Kidney glomerular epithelial cell (primary cell): ENCODE measurements around the gene IDS.
"Not testable (repeated sequence)": the region's sequence is repeated elsewhere in the genome, so short reads cannot be mapped to it uniquely, and the experiment has no call there.

ENCODE experiments used
- DNase-seq: peaks from one replicate; lab custom pipeline; 2025; lab: John Stamatoyannopoulos, UW

IDS gene, protein sequence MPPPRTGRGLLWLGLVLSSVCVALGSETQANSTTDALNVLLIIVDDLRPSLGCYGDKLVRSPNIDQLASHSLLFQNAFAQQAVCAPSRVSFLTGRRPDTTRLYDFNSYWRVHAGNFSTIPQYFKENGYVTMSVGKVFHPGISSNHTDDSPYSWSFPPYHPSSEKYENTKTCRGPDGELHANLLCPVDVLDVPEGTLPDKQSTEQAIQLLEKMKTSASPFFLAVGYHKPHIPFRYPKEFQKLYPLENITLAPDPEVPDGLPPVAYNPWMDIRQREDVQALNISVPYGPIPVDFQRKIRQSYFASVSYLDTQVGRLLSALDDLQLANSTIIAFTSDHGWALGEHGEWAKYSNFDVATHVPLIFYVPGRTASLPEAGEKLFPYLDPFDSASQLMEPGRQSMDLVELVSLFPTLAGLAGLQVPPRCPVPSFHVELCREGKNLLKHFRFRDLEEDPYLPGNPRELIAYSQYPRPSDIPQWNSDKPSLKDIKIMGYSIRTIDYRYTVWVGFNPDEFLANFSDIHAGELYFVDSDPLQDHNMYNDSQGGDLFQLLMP

DNA sequence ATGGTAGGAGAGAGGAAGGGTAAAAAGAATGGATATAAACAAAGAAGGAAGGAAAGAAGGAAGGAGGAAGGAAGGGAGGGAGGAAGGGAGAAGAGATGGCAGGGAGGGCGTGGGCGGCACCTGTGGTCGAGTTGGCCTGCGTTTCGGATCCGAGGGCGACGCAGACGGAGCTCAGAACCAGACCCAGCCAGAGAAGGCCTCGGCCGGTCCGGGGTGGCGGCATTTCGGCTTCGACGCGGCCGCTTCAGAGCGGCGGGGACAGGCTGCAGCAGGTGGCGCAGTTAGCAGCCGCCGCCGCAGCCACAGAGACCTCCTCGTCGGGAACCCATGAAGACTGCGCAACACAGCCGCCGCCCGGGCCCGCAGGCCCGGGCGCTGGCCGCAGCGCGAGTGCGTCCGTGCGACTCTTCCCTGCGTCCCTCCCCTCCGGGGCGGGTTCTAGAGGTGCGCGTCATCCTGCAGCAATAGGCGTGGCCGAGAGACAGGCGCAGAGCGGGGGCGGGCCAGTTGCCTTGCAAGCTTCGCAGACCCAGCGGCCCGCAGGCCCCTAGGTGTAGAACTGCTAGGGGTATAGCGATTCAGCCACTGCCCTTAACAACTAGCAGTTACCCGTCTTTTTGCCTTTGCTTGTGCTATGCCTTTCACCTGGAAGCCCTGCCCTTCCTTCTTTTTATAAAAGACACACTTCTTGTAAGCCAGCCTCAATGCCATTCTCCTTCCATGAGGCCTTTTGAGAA lies at the start of gene IDS:
IDS (minus strand) TSS at position 392 of the 737 bp plus-strand sequence; CDS start at position 223, 169 bp downstream.
- peak; percentile 48 for DNase-seq

DNA sequence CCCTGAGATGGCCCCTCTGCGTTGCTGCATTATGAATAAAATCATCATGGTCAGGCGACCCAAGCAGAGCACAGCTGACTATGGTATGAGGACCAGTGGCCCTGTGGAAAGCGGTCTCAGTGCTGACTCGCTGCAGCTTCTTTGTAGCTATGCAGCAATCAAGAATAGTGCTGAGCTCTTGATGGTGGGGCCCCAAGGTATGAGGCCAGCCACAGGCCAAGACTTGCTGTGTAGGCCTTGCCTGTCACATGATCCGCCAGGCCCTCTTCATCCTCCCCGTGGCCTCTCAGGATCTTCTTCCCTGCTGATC lies 46.8 kb upstream of the IDS start:
- not testable (repeated sequence) for DNase-seq

DNA sequence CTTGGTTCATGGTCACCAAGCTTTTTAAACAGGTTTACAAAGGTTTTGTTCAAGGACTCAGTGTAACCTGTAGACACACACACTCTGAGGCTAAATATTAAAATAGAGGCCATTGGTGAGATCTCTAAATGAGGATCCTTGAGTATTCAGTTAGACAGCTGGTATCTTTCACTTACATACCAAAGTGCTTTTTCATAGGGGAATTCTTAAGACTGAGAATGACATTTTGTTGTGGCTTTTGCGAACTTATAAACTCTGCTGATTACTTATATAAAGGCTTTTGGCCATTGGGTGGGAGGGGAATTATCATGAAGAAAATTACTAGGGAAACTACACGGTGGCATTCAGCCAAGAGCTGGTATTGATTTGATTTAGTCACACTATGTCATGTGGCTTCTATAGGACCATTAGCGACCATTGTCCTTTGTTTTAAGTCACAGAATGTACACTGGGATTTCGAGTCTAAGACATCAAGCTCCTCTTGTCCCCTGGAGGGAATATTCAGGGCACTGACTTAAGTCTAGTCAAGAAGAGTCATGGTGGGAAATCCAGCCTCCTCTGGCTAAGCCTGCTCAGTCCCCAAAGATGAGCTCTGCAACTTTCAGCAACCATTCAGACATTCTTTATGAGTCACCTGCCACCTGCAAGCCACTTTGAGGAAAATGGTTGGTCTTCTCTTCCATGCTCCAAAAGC lies 46.3 kb upstream of the IDS start:
- not testable (repeated sequence) for DNase-seq

DNA sequence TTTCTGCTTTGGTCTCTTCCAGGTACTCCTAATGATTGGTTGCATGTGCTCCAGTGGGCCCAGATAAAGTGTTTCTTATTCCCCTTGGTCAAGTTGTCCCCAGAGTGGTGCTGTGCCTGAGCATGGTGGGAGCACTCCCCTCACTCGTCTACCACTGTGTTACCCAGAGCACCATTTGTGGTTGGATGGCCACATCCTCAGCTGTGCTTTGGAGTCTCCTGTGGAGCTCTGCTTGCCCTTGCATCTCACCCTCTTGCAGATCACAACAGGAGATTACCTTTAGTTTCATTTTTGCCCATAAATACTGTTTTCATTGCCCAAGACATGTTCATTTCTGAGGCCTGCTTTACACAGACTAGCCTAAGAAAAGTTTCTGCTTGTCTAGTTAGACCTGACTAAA lies 45.3 kb upstream of the IDS start:
- DNase-seq: not testable (repeated sequence)

DNA sequence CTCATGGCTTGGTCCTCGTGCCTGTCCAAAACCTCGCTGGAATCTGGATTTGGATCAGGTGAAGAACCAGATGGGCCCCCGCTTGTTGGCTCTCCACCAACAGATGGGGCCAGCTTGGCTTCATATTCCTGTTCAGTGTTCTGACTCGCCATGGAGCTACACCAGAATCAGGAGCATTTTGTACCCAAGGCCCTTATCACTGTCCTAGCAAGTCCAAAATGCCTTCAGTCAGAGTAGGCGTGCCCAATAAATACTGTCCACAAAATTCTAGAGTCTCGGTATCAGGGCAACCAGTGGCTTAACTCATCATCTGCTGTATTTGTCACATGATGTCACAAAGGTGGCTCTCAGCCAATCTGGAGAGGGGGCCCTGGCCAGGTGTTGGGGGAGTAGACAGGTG lies 44.6 kb upstream of the IDS start, which contains the start of gene HSFX3:
HSFX3 (minus strand) TSS at position 224 of the 400 bp plus-strand sequence; CDS start at position 152, 72 bp downstream.
- DNase-seq: not testable (repeated sequence)

DNA sequence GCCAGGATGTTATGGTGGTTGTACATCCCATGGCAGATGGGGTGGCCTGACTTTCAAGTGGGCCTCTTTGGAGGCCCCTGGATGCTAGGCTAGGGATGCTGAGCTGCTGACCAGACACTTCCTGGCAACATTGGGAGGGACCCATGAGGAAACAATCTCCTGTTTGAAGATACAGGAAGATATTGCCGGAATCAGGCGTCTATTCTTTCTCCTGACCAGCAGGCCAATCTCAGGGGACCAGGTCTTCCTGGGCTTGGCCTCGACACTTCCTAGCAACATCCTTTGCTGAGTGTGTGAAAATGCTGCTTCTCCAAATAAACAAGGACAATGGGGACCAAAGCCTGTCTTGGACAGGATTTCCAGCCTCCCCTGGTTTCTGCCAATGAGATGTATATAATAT lies 42.7 kb upstream of the IDS start:
- DNase-seq: not testable (repeated sequence)

DNA sequence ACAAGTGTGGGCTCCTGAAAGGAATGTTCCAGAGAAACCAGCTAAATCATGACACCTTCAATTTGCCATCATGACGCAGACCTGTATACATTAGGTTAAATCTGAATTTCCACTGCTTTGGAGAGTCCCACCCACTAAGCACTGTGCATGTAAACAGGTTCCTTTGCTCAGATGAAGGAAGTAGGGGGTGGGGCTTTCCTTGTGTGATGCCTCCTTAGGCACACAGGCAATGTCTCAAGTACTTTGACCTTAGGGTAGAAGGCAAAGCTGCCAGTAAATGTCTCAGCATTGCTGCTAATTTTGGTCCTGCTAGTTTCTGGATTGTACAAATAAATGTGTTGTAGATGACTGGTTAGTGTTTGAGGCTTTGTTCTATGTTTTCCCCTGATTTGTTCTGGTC lies 41.9 kb upstream of the IDS start:
- DNase-seq: not testable (repeated sequence)

DNA sequence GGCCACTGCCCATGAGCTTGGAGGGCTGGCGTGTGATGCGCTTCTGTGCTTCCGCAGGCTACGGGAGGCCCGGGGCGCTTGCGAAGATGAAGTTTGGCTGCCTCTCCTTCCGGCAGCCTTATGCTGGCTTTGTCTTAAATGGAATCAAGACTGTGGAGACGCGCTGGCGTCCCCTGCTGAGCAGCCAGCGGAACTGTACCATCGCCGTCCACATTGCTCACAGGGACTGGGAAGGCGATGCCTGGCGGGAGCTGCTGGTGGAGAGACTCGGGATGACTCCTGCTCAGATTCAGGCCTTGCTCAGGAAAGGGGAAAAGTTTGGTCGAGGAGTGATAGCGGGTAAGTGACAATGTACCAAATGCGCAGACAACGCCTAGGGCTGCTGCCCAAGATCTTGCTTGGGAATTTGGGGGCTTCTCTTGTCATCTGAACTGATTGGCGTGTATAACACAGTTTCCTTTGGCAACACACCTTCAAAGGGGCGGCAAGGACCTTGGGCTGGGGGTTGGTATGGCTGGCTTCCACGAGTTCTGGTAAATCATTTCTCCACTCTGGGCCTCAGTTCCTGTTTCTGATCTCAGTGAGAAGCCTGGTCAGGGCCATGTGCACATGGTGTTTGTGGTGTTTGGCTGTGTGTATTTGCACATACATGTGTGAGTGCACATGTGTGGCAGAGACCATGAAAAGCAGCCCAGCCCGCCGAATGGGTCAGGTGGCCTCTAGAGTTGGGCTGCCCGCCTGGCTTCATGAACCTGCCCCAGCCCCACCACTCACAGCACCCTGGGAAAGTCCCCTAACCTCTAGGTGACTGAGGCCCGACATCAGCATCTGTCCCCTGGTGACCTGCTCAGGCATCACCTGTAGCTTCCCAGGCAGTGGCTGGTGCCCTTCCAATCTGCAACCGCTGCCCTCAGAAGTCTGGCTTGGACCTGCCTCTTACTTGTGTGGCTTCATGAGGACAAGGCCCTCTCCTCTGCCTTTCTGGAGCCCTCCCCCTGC lies 40.7 kb upstream of the IDS start:
- DNase-seq: not testable (repeated sequence)

DNA sequence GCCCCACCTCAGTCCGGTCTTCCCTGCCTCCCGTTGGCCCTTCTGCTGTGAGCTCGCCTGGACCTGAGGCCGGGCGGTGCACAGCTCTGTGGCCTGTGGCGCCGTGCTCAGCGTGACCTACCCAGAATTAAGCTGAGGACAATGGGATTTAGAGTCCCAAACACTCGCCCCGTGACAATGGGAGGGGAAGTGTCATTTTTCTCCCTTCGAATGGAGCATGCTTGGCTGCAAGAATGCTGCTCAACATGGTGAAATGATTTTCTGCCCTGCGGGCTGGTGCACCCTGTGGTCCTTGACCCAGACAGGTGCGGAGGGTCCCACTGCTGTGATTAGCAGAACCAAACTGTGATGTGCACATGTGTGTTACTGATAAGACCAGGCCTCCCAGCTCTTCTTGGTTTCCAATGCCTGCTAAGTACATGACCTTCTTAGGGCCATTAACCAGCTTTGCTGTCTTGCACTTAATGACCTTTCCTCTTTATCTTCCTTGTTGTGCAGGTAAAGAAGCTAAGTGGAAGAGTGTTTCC lies 36.5 kb upstream of the IDS start:
- no peak for DNase-seq

DNA sequence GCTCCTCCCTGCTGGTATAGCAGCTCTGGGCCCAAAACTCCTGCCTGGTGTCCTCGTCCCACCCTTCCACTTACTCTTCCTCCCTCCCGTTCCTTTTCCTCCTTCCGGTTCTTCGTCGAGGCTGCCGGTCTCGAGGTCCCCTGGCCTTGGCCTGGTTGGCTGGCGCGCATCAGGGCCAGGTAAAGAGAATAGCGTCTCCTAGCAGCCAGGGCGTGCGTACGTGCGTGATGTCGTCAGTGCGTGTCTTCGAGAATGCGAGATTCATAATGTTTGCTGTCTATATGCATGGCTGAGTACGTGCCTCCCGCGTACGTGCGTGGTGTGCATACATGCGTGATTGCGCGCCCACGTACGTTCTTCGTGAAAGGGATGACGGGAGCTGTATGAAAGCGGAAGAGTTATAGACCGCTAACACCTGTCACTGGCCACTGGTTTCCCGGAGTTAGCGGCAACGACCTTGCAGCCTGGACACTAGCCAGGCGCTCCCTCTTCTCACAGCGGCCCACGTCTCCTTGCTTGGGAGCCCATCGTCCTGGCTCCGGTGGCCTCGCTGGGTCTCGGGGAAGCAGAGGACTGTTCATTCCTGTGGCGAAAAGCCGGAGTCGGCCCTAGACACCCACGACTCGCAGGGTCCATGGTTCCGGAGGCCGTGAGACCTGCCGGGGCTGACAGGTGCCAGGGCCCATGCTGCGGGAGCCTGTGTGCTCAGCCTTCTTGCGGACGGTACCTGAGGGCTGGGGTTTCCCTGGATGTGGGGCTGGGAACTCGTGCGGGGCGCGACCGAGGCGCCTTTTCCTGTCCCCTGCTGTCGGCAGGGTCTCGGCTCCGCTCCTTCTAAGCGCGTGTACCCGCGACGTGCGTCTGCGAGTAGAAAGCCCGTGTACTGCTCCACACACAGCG lies 35.8 kb upstream of the IDS start, which contains the start of gene EOLA1:
EOLA1 (plus strand) TSS at position 392 of the 900 bp plus-strand sequence. CDS start 4,619 bp downstream, outside the sequence.
- DNase-seq: peak; percentile 87

DNA sequence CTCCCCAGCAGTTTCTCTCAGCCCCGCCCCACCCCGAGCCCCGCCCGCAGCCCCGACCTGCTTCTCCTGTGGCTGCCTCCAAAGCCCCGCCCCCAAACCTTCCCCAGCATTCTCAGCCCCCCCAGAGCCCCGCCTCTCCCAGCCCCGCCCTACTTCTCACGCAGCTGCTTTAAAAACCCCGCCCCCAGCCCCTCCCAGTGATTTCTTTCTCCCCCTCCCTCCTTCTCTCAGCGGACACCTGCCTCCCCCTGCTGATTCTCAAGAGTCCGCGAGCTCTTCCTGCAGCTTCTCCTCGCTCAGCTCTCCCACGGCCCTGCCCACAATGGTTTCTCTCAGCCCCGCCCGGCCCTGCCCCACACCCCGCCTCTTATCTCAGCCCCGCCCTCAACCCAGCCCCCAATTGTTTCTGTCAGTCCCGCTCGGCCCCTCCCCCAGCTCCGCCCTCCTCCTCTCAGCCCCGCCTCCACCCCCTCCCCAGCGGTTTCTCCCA lies 35.1 kb upstream of the IDS start:
- peak; percentile 87 for DNase-seq

DNA sequence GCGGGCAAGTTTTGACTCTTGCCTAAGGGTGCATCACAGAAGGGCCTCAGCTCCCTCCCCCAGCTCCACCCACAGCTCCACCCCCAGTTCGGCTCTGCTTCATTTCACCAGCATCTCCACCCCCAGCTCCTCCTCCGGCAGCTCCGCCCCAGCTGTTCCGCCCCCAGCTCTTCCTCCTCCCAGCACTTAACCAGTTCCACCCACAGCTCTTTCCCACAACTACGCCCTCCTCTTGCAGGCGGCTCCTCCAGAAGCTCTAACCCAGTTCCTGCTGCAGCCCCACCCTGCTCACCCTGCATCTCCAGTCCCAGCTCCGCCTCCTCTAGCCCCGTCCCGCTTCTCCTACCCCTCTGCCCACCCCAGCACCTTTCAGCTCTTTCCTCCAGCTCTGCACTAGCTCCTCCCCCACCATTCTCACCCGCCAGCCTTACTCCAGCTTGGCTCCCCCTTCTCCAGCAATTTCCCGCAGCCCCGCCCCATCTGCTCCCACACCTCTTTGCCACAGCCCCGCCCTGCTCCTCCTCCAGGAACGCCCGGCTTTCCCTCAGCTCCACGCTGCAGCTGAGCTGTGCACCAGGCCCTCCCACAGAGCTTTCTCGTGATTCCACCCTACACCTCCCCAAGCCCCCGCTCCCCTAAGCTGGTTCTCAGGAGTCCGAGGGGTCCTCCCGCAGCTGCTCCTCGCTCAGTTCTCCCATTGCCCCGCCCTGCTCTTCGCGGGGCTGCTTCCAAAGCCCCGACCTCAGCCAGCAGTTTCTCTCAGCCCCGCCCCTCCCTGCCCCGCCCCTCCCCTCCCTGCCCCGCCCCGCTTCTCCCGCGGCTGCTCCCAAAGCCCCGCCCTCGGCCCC lies 34.4 kb upstream of the IDS start:
- DNase-seq: peak; percentile 82

DNA sequence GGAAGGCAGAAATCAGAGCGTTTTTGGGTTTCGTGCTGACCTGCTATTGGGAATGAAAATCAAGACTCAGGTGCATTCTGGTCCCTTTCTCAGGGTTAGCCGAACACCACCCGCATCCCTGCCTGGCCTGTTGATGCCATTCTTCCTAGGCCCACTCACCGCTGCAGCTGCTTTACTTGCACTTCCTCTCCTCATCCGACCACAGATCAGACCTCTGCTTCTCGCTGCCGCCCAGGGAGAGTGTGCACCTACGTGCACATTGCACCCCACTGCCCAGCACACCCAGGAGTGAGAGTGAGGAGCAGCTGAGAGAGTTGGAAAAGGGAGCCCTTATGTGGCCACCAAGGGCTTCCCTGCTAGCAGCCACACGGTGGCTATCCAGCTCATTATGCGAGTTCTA lies 32.4 kb upstream of the IDS start:
- not testable (repeated sequence) for DNase-seq

DNA sequence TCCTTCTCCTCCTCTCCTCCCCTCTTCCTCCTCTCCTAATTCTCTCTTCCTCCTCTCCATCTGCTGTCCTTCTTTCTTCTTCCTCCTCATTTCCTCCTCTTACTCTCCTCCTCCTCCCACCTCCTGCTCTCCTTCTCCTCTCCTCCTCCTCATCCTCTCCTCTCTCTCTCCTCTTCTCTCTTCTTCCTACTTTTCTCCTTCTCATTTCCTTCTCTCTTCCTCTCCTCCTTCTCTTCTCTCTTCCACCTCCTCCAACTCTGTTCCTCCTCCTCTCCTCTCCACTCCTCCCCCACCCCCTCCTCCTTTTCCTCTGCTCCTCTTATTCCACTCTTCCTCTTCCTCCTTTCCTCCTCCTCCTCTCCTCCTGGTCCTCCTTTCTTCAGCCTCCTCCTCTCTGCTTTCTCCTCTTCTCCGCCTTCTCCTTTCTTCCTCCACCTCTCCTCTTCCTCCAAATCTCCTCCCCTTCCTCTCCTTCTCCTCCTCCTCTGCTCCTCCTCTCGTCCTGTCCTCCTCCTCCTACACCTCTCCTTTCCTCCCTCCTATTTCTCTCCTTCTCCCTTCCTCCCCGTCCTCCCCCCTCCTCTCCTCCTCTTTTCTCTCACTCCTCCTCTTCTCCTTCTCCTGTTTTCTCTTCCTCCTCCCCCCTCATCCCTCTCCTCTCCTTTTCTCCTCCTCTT lies 30.0 kb upstream of the IDS start:
- not testable (repeated sequence) for DNase-seq

DNA sequence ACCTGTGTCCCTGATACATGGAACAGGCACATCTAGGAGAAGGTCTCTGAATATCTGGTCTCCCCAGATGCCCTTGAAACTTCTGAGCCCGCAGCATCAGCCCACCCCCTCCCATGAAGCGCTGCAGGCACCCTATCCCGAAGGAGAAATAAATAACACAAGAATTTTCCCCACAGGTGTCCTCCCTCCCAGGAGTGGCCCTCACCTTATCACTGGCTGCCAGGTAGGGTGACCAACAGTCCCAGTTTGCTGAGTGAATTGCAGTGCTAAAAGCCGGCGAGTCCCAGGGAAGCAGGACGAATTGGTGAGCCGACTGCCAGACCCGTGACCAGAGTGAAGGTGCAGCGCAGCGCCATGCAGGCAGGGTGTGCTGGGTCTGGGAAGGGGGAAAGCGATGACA lies 28.9 kb upstream of the IDS start:
- not testable (repeated sequence) for DNase-seq

DNA sequence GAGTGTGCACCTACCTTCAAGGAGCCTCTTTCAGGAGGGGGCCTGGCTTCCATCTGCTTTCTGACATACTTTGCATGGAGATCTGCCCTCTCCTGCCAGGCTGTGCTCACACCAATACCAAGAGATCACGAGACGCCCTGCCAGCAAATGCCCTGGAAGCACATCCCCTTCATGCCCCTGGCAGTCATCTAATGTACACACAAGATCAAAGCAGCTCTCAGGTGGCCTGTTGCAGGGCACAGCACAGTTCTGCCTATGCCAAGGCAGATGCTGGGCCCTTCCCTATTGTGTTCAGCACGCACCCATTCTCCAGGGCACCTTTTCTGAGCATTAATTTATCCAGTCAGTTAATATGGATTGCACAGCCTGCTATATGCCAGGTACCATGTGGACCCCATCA lies 27.8 kb upstream of the IDS start:
- DNase-seq: not testable (repeated sequence)

DNA sequence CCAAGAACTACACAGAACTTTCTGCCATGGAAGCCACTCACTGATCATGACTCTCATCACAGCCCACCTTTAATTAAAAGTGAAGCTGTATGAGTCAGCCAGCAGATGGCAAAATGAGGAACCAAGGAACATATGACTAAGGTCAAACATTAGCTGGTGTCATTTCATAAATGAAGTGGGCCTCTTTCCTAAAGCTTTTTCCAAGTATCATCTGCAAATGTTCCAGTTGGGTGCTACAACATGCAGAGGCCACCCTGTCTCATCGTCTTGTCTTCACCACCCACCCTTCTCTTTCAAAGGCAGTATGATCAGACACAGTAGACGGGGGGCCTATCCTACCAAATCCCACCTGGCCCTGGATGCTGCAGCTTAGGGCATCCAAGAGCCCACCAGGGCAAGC lies 26.5 kb upstream of the IDS start:
- no peak for DNase-seq

DNA sequence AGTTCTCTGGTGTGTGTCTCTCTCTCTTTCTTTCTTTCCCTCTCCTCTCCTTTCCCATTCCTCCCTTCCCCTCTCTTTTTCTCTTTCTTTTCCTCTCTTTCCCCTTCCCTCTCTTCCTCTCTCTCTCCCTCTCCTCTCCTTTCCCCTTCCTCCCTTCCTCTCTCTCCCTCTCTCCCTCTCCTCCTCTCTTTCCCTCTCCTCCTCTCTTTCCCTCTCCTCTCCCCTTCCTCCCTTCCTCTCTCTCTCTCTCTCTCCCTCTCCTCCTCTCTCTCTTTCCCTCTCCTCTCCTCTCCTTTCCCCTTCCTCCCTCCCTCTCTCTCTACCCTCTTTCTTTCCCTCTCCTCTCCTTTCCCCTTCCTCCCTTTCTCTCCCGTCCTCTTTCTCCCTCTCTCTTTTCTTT lies 23.3 kb upstream of the IDS start:
- DNase-seq: no peak
